Measurements from ENCODE around the gene HIKESHI. TPM values are rescaled to one million over a fixed set of nuclear protein-coding genes. Genes with fewer than 3 reads are reported as not detected.

HIKESHI gene, protein sequence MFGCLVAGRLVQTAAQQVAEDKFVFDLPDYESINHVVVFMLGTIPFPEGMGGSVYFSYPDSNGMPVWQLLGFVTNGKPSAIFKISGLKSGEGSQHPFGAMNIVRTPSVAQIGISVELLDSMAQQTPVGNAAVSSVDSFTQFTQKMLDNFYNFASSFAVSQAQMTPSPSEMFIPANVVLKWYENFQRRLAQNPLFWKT
- polyA plus RNA-seq (2012; ENCODE audit: insufficient read depth, insufficient read length, low read depth), result 45.5 TPM

DNA sequence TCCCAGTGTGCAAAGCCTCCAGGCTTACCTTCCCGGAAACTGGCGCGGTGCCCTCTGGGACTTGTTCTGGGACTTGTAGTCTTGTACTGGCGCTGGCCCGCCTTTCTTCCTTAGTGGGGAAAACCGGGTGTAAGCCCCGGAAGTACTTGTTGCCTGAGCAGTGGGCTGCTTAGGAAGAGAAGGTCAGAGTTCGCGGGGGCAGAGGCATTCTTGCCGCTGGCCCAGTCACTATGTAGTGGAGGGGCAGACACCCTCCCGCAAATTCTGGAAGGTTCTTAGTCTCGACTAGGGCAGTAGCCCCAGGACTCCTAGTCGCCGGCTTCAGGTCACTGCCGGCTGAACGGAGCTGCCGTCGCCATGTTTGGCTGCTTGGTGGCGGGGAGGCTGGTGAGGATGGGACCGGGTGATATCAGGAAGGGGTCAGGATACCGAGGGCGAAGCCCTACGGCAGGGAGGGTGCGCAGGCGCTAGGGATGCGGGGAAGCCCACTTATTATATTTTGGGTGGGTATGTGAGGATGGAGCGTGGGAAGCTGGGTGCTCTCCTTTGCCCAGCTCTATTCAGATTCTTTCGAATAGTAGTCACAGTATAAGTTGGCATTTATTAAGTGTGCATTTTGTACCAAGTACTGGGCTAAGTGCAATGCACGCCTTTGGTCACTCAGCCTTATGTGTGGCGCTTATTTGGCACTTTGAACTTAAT, at the start of gene HIKESHI:
Gene HIKESHI (plus strand): TSS at position 149 of the 702 bp plus-strand sequence. CDS start 209 bp downstream, at position 358.
- peak; percentile 99 for DNase-seq
- Histone ChIP-seq H3K9me3 (no peaks in the 10 kb centered on the region), H3K27me3 (no peaks in the 10 kb centered on the region), H3K4me1 (no peaks in the 10 kb centered on the region; the same call in 1 of the 2 replicates), H3K4me3 (ENCODE audit: low read depth, low read length) (peak within 1 kb of the TSS; percentile 98), H3K36me3 (no peaks in the 10 kb centered on the region)
- no peak for TF ChIP-seq CTCF (IDR thresholded peaks at IDR 0.05; ENCODE audit: low read depth, low read length)

DNA sequence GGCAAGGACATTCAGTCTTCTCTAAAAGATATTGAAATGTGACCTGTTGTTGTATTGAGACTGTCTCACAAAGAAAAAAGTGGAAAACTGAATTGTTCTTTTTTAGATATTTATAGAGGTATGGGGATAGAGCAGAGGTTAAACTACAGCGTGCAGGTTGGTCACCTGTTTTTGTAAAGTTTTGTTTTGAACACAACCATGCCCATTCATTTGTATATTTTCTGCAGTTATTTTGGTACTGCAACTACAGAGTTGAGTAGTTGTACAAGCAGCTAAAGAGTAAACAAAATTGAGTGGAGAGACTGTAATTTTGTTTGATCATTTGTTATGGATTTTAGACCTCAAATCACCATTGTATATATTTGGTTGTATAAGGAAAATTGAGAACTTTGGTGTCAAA, 46.1 kb upstream of the HIKESHI start:
- Histone ChIP-seq H3K4me3 (ENCODE audit: low read depth, low read length) (no peak overlapping the region), H3K4me1 (no peaks in the 10 kb centered on the region), H3K9me3 (no peaks in the 10 kb centered on the region), H3K36me3 (peaks cover 9% of the 10 kb centered on the region), H3K27me3 (no peaks in the 10 kb centered on the region)
- no peak for DNase-seq
- TF ChIP-seq CTCF (IDR thresholded peaks at IDR 0.05; ENCODE audit: low read depth, low read length), result no peak

DNA sequence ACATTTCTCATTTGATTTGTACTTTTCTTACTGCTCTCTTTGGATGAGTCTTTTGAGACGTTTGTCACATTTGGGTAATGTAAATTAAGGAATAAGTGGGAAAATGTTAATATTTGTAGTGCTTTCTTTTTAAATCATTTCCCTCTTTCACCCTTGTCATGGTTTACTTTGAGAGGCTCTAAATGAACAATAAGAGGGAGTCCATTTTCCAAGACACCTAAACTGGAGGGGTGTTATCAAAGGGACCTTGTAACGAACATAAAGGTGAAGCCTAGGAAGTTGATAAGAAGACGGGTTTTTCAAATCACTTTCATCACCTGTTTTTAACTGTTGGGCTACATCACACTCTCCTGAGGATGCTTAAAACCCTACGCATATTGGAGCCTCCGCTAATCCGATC, 45.4 kb upstream of the HIKESHI start:
- no peak for DNase-seq
- no peak for TF ChIP-seq CTCF (IDR thresholded peaks at IDR 0.05; ENCODE audit: low read depth, low read length)
- Histone ChIP-seq H3K4me1 (no peaks in the 10 kb centered on the region), H3K9me3 (no peaks in the 10 kb centered on the region), H3K27me3 (no peaks in the 10 kb centered on the region), H3K4me3 (ENCODE audit: low read depth, low read length) (no peak overlapping the region), H3K36me3 (peaks cover 15% of the 10 kb centered on the region)

GRCh38 chr11:86257446-86257845, 44.6 kb upstream of the HIKESHI start:
- no peak for TF ChIP-seq CTCF (IDR thresholded peaks at IDR 0.05; ENCODE audit: low read depth, low read length)
- Histone ChIP-seq H3K4me3 (ENCODE audit: low read depth, low read length) (no peak overlapping the region), H3K36me3 (peaks cover 15% of the 10 kb centered on the region), H3K27me3 (no peaks in the 10 kb centered on the region), H3K9me3 (no peaks in the 10 kb centered on the region), H3K4me1 (no peaks in the 10 kb centered on the region)
- DNase-seq, result no peak

- no peak for DNase-seq
- no peak for TF ChIP-seq CTCF (IDR thresholded peaks at IDR 0.05; ENCODE audit: low read depth, low read length)
- Histone ChIP-seq H3K9me3 (no peaks in the 10 kb centered on the region), H3K27me3 (no peaks in the 10 kb centered on the region), H3K36me3 (peaks cover 20% of the 10 kb centered on the region), H3K4me1 (no peaks in the 10 kb centered on the region), H3K4me3 (ENCODE audit: low read depth, low read length) (no peak overlapping the region)
These were observed 42.3 kb upstream of the HIKESHI start for GRCh38 chr11:86259730-86260129.

DNA sequence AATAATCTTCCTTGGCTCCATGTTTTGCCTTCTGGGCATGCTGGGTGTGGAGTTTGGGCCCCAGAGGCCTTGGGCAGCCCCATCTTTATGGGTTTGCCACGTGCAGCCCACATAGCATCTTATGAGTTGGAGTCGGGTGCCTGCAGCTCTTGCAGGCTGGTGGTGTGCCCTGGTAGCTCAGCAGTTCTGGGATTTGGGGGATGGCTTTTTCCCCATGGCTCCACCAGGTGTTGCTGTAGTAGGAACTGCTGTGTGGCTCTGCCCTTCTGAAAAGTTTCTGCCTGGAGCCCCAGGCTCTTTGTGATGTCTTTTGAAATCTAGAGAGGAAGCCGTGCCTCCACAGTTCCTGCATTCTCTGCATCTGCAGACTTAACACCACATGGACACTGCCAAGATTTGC, 40.7 kb upstream of the HIKESHI start:
- Histone ChIP-seq H3K4me1 (no peaks in the 10 kb centered on the region), H3K36me3 (peaks cover 20% of the 10 kb centered on the region), H3K27me3 (no peaks in the 10 kb centered on the region), H3K9me3 (no peaks in the 10 kb centered on the region), H3K4me3 (ENCODE audit: low read depth, low read length) (no peak overlapping the region)
- DNase-seq, result no peak
- no peak for TF ChIP-seq CTCF (IDR thresholded peaks at IDR 0.05; ENCODE audit: low read depth, low read length)
